ENCODE data around the gene CHL1. TPM values are rescaled to one million over a fixed set of nuclear protein-coding genes. Genes with fewer than 3 reads are reported as not detected.

Gene CHL1
- total and polyA plus RNA-seq, 2 of the 8 experiments (the other 6 are each of a cell fraction or from before 2014, with no cell fraction given) = 0.05 to 0.99 TPM

DNA sequence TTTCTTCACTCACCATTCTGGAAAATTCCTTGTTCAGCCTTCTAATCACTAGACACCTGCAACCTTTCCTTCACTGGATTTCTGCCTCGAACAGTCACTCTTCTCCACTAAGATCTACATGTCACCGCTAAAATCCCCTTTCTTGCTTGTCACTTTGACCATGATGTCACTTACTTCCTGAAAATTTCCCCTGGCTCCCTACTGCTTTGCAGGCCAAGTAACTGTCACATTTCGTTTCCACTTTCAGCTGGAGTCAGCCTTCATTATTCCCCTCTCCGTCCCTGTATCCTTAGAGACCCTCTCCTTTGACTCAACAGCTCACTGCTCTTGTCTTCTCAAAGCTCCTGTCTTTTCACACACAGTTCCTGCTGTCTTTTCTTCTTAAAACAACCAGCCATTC, 15.9 kb downstream of the CHL1 start:
- Histone ChIP-seq H3K79me1 (ENCODE audit: low read depth, low read length) (no peaks in the 10 kb centered on the region), H3K4me1 (replicated peaks in 1 of 4; ENCODE audit: control insufficient read depth in 3 of 4, insufficient read depth in 4 of 4, low read length in 3 of 4) (no peaks in the 10 kb centered on the region), H3K14ac (ENCODE audit: insufficient read length) (no peak overlapping the region), H3K27ac (ENCODE audit: low read depth, low read length) (no peak overlapping the region), H2BK20ac (ENCODE audit: low read length) (no peak overlapping the region), H3K9me3 (ENCODE audit: insufficient read depth in 2 of 2, low read depth in 1 of 2, low read length in 1 of 2) (no peaks in the 10 kb centered on the region), H3K27me3 (replicated peaks in 1 of 4; ENCODE audit: control insufficient read depth in 3 of 4, extremely low read depth in 1 of 4, insufficient read depth in 3 of 4, low read length in 3 of 4) (no peaks in the 10 kb centered on the region), H3K56ac (replicated peaks; ENCODE audit: insufficient read length, low read depth, low read length) (no peak overlapping the region), H4K20me1 (replicated peaks in 1 of 2; ENCODE audit: control insufficient read depth in 1 of 2, insufficient read depth in 2 of 2, low read length in 2 of 2) (no peaks in the 10 kb centered on the region), H2AFZ (ENCODE audit: low read length) (no peak overlapping the region), H3K4me3 (ENCODE audit: extremely low read depth in 1 of 4, insufficient read depth in 2 of 4, low read depth in 3 of 4, low read length in 4 of 4) (no peak overlapping the region), H3K18ac (ENCODE audit: extremely low read depth, low read length) (no peak overlapping the region), H4K5ac (ENCODE audit: insufficient read length, low read depth, low read length) (no peak overlapping the region), H4K91ac (replicated peaks; ENCODE audit: insufficient read length, low read length) (no peak overlapping the region), H4K8ac (ENCODE audit: extremely low read depth, insufficient read depth, low read length) (no peak overlapping the region), H3K36me3 (ENCODE audit: control insufficient read depth in 2 of 4, insufficient read depth in 4 of 4, low read length in 3 of 4) (no peaks in the 10 kb centered on the region), H3K9ac (replicated peaks in 1 of 4; ENCODE audit: extremely low read depth in 1 of 4, low read depth in 3 of 4, low read length in 3 of 4) (no peak overlapping the region), H3K4me2 (ENCODE audit: insufficient read depth in 1 of 2, low read depth in 2 of 2, low read length in 2 of 2) (no peak overlapping the region), H3K4ac (replicated peaks; ENCODE audit: insufficient read length, low read depth, low read length) (no peak overlapping the region), H3K23me2 (ENCODE audit: low read depth, low read length) (no peaks in the 10 kb centered on the region), H3K79me2 (ENCODE audit: control insufficient read depth in 1 of 2, insufficient read depth in 2 of 2, low read length in 2 of 2) (no peaks in the 10 kb centered on the region), H2BK12ac (ENCODE audit: low read depth, low read length) (no peak overlapping the region), H2BK120ac (replicated peaks; ENCODE audit: low read depth, low read length) (no peak overlapping the region), H3K23ac (ENCODE audit: insufficient read length) (no peak overlapping the region), H2BK5ac (ENCODE audit: low read depth, low read length) (no peak overlapping the region), H2BK15ac (ENCODE audit: low read length) (no peak overlapping the region), H2AK5ac (ENCODE audit: low read depth, low read length) (no peak overlapping the region)
- WGBS, 2 experiments (ENCODE audit: extremely low coverage in 1 of 2, insufficient coverage in 1 of 2, insufficient read length in 1 of 2, insufficient replicate concordance in 2 of 2, low coverage in 1 of 2, low lambda C conversion rate in 2 of 2, missing lambda C conversion rate in 1 of 2) = 85% methylated on average over 4 of the region's 4 CpGs; no CpG with 5 or more reads in 1 of the 2 experiments
- FAIRE-seq (no peak), DNase-seq (ENCODE audit: low read depth in 1 of 2, low spot score in 2 of 2) (no peak)
- CTCF ChIA-PET (ENCODE audit: partially characterized antibody) = interaction anchor here (0.7 kb wide), 1 partner anchor 8 kb away, joined by 3 read pairs; no protein-coding TSS in a partner anchor
- POLR2A ChIA-PET (ENCODE audit: partially characterized antibody) = no interaction called here
- TF ChIP-seq CHD2 (IDR thresholded peaks at IDR 0.05; ENCODE audit: low read length) (no peak), HDAC6 (IDR thresholded peaks at IDR 0.05; ENCODE audit: low read depth, low read length) (no peak), TAF7 (optimal IDR thresholded peaks at IDR 0.05; ENCODE audit: borderline replicate concordance, low read depth, low read length) (no peak), GABPA (IDR thresholded peaks at IDR 0.05; ENCODE audit: borderline replicate concordance, insufficient read depth, low read length) (no peak)
